Thyroid gland (tissue), 4 donors: ENCODE results near the gene ADGRB3.

Experiments
- POLR2A ChIP-seq, 2 donors: fragments of 450-650 bp; IDR thresholded peaks; one replicate each; pipeline ENCODE4 v1.6.1; 2017; ENCODE audit warnings: antibody characterized with exemption in 2 of 2, mild to moderate bottlenecking in 2 of 2, moderate library complexity in 1 of 2
- TF ChIP-seq, protein P1 (sequence below), 6 experiments: fragments of 200-600 bp in 3 of 6; fragments of 450-650 bp in 3 of 6; sonication (generic) in 3 of 6; IDR thresholded peaks; one replicate each; pipeline ENCODE4 v1.5.1; 2016 to 2019; ENCODE audit warnings: antibody characterized with exemption in 6 of 6, mild to moderate bottlenecking in 2 of 6, inconsistent platforms in 1 of 6, moderate library complexity in 1 of 6

DNA sequence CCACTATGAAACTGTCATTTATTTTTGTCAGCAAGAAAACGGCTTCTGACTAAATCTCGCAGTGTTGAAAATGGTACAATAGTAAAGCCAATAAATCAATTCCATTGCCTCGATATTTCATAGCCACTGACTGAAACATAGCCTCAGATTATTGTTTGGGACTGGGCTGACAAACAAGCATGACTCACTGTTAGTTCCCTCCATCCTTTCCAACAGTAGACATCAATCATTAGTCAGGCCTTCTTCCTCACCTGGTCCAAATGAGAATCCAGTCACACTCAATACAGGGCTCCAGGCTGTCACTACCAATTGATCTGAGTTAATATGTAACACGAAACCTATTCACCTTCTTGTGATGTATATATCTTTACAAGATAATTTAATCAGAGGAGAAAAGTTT is 66.1 kb downstream of the ADGRB3 start:
- TF ChIP-seq POLR2A (IDR thresholded peaks at IDR 0.05), result no peak
- TF ChIP-seq, protein P1, sequence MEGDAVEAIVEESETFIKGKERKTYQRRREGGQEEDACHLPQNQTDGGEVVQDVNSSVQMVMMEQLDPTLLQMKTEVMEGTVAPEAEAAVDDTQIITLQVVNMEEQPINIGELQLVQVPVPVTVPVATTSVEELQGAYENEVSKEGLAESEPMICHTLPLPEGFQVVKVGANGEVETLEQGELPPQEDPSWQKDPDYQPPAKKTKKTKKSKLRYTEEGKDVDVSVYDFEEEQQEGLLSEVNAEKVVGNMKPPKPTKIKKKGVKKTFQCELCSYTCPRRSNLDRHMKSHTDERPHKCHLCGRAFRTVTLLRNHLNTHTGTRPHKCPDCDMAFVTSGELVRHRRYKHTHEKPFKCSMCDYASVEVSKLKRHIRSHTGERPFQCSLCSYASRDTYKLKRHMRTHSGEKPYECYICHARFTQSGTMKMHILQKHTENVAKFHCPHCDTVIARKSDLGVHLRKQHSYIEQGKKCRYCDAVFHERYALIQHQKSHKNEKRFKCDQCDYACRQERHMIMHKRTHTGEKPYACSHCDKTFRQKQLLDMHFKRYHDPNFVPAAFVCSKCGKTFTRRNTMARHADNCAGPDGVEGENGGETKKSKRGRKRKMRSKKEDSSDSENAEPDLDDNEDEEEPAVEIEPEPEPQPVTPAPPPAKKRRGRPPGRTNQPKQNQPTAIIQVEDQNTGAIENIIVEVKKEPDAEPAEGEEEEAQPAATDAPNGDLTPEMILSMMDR (IDR thresholded peaks at IDR 0.05), result no peak
